Smooth muscle cell of the brain vasculature (primary cell): ENCODE data around the gene CTSW.

Experiments used
- DNase-seq: peaks from one replicate; pipeline ENCODE4 v3.0.0-alpha.2; 2012; ENCODE audit warnings: low read depth, low spot score

The CTSW gene

GRCh38 chr11:65855927-65856363, 23.7 kb upstream of the CTSW start:
- DNase-seq, result no peak

DNA sequence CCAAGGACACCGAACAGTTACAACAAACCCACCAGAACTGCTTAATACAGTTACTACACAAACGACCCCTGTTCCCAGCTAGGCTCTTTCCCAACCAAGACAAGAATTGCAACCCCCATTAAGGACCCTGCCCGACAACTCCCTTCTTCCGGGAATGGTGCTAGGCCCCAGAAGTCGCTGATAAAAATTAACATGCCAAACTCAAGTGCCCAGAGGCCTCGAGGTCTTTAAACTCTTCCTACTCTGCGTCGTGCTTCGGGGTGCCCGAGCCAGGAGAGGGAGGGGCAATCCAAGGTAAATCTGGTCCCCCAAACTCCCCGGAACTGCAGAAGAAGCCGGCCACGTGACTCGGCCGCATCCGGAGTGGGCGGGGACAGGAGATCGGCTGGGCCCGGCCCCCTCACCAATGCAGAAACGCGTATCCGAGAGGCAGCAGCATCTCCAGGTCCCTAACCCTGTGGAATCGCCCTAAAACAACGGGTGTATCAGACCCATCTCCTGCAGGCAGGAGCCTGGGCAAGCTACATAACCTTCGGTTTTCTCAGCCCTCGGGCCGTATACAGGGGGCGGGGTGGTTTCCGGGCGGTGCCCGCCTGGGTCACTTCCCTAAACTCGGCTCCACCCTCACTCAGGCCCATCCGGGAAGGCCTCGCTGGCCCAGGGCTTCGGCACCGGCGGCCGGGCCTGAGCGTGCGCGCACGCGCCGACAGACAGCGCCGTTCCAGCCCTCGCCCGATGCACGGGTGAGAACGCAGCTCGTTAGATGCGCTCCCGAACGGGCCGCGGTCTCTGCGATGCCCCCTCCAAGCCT, 22.7 kb upstream of the CTSW start:
- no peak for DNase-seq

GRCh38 chr11:65857500-65857852, 22.2 kb upstream of the CTSW start:
- DNase-seq, result no peak

- DNase-seq, result peak; percentile 93
Observed at GRCh38 chr11:65857853-65858680, 21.6 kb upstream of the CTSW start, which contains the start of gene CFL1. Gene CFL1, minus strand, starts transcription at chr11:65858180. Its CDS starts 81 bp downstream, at chr11:65858099.

- no peak for DNase-seq
Observed at GRCh38 chr11:65858681-65859087, 21.0 kb upstream of the CTSW start.

- peak; percentile 98 for DNase-seq
Observed at GRCh38 chr11:65859095-65859811, 20.4 kb upstream of the CTSW start.

GRCh38 chr11:65859812-65860277, 19.8 kb upstream of the CTSW start:
- DNase-seq, result no peak

DNA sequence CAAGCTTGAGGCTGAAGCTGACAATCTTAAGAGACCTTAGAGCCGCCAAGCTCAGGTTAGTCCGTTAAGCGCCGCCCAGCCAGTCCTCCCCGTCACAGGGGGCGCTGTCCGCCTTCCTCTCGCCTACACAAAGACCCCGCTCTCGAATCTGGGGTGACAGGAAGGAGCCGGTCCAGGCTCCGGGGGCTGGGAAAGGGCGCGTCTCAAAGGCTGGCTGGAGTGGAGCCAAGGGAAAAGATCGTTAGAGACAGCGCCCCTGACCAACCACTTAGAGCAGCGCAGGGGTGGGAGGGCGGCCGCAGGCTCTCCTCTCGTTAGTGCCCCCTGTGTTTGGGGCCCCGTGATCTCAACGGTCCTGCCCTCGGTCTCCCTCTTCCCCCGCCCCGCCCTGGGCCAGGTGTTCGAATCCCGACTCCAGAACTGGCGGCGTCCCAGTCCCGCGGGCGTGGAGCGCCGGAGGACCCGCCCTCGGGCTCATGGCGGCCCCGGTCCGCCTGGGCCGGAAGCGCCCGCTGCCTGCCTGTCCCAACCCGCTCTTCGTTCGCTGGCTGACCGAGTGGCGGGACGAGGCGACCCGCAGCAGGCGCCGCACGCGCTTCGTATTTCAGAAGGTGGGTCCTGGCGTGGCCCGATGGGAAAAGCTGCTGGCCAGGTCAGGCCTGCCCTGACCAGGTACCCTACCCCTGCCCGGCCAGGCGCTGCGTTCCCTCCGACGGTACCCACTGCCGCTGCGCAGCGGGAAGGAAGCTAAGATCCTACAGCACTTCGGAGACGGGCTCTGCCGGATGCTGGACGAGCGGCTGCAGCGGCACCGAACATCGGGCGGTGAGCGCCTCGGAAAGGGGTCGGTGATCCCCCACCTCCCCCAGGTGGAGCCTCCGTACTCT, 19.1 kb upstream of the CTSW start, which contains the start of gene MUS81:
Gene MUS81 (plus strand): TSS at position 156 of the 887 bp plus-strand sequence. CDS start 321 bp downstream, at position 477.
- DNase-seq, result peak; percentile 96

DNA sequence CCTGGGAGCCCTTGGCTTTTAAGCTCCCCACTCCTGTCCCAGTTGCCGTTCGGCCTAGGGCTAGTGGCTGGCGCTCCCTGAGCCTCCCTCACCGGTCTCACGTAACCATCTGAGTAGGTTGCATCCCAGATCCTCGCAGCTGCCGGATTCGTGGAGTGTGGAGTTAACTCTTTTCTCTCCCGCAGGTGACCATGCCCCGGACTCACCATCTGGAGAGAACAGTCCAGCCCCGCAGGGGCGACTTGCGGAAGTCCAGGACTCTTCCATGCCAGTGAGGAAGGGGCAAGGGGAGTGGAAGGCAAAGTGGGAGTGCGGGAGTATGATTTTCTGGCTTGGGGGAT, 18.5 kb upstream of the CTSW start:
- DNase-seq, result no peak

GRCh38 chr11:65861533-65862183, 18.0 kb upstream of the CTSW start:
- DNase-seq, result no peak

DNA sequence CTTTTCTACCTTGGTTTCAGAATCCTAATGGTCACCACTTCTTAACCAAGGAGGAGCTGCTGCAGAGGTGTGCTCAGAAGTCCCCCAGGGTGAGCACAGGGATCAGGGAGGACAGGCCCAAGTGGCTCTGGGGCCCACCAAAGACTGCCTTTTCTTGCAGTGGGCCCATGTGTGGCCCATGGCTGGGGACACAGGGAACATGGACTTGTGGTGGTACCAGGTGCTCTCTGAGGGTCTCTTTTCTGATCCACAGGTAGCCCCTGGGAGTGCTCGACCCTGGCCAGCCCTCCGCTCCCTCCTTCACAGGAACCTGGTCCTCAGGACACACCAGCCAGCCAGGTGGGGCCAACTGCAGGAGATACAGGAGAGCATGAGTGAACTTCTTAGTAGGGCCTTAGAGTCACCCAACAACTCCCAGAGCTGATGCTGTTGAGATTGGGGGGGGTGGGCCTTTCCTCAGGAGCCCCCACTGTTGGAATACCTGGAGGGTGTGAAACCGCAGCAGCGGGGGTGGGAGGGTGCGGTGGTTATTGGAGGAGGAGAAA, 17.4 kb upstream of the CTSW start:
- DNase-seq, result no peak

DNA sequence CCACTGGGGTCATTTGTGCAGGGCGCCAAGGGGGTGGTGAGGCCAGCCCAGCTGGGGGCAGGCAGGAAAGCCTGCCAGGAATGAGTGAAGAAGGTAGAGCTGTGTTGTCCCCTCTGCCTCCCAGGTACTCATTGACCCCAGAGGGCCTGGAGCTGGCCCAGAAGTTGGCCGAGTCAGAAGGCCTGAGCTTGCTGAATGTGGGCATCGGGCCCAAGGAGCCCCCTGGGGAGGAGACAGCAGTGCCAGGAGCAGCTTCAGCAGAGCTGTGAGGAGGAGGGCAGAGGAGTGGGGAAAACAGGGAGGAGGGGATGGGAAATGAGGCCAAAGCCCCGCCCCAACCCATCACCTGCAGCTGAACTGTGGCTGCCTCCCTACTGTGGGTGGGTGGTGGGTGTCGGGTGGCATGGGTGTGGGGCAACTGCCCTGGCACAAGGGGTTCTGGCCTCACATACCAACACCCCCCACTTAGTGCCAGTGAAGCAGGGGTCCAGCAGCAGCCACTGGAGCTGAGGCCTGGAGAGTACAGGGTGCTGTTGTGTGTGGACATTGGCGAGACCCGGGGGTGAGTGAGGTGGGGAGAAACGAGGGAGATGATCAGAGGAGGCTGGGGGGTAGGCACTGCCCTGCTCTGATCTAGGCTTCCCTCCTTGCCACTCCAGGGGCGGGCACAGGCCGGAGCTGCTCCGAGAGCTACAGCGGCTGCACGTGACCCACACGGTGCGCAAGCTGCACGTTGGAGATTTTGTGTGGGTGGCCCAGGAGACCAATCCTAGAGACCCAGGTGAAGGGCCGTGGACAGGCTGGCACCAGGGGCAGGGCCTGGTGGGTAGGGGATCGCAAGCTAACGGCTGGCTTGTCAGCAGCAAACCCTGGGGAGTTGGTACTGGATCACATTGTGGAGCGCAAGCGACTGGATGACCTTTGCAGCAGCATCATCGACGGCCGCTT, 16.4 kb upstream of the CTSW start:
- no peak for DNase-seq

DNA sequence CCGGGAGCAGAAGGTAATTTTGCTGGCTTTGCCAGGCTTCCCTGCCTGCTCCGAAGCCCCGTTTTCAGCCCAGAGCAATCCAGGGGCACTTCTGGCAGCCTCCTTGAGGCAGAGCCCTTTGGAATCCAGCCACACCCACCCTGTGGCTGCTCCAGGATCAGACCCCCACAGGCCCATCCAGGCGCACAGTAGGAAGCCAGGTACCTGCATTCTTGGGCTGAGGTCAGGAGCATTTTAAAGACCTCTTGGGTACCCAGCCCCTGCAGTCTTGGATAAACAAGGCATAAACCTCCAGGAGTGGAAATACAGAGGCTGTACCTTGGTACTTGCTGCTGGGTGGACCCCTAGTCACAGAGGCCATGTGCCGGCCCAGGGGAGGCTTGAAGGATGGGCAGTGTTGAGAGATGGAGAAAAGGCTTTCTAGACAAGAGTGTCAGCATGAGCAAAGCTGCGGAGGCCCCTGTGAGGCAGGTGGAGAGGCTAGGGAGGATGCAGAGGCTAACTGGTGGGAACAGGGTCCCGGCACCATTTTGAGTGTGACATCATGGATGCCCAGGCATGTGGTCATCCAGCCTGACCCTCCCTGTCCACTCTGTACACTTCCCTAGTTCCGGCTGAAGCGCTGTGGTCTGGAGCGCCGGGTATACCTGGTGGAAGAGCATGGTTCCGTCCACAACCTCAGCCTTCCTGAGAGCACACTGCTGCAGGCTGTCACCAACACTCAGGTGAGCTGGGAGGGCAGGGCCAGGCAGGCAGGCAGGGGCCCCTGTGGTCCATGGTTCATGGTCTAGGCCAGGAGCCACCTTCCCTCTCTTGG, 15.5 kb upstream of the CTSW start:
- DNase-seq, result no peak

DNA sequence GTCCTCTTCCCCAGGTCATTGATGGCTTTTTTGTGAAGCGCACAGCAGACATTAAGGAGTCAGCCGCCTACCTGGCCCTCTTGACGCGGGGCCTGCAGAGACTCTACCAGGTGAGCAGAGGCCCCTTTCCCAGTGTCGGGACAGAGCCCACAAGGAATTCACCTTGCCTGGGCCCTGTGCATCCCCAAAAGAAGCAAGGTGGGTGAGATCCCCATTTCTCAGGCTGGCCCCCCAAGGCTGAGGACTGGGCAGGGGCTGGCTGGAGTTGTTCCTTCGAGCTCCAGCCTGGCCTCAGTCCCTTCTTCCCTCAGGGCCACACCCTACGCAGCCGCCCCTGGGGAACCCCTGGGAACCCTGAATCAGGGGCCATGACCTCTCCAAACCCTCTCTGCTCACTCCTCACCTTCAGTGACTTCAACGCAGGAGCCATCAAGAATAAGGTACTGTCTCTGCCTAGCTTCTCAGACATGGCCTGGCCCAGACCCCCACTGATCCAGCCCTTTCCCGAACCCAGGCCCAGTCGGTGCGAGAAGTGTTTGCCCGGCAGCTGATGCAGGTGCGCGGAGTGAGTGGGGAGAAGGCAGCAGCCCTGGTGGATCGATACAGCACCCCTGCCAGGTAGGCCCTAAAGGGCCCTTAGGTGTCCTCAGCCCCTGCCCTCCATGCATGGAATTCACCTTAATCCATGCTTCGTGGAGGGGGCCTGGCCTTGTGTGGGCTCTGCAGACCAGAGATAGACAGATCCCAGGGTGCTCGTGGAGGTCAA, 14.7 kb upstream of the CTSW start:
- no peak for DNase-seq

DNA sequence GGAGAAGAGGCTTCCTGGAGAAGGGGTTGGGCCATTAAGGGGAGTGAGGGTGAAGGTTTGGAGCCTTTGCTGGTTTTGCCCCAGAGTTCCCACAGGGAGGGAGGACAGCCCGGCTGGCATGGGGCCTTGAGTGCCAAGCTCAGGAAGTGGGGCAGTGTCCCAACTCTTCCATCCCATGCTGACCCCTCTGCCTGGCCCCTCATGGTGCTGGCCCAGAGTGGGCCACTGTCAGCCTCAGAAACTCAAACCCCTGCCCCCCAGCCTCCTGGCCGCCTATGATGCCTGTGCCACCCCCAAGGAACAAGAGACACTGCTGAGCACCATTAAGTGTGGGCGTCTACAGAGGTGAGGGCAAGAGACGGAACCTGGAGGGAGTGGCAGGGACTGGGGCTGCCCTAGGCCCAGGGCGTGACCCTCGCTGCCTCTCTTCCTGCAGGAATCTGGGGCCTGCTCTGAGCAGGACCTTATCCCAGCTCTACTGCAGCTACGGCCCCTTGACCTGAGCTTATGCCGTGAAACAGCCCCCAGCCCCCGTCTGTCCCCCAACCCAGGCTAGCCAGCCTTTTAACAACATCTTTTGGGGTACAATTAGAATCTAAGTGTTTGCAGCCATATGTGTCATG, 14.0 kb upstream of the CTSW start:
- DNase-seq, result no peak

DNA sequence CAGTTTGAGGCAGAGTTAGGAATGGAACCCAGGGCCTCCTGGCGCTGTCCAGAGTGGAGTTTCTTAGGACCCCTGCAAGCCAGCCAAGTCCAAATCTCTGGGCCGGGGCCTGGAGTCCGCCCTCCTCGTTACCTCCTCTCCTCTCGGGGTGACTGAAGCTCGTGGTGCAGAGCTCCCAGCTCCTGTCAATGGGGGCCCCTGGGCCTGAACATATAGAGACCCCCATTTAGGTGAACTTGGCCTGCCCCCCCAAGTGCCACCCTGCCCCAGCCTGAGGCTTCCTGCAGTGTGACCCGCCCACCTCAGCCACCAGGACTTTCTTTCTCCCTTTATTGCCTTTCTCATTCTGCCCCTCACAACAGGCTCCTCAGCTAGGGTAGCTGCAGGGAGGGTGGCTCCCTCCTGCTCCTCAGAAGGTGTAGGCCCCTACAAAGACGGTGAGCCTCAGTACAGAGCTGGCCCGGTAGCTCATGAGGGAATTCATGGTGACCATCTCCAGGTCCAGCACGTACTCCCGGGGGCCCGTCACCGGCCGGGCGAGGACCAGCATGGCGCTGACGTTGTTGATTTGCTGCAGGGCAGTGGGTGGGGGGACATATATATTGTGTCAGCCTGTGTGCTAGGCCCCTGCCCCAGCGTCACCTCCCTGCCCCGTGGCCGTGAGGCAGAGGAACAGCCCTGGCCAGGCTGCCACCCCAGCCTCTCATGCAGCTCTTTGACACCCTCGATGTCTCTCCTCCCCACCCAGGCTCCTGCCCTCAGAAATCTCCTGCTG, 12.9 kb upstream of the CTSW start:
- DNase-seq, result no peak
